GM21367 (cell line): Measurements from ENCODE around the gene CACNA1C.

Source experiments
- ATAC-seq: cut with Tn5 transposase; IDR thresholded peaks from one replicate; pipeline ENCODE4 v1.9.1; 2021; ENCODE audit not compliant: unreplicated experiment

Gene CACNA1C

GRCh38 chr12:2435511-2435910 is 382.7 kb downstream of the CACNA1C start:
- ATAC-seq = no peak

GRCh38 chr12:2439332-2440100 is 386.7 kb downstream of the CACNA1C start:
- ATAC-seq = no peak

GRCh38 chr12:2443776-2444175 is 391.0 kb downstream of the CACNA1C start:
- ATAC-seq = no peak

GRCh38 chr12:2445968-2446367 is 393.2 kb downstream of the CACNA1C start:
- no peak for ATAC-seq

- no peak for ATAC-seq
Observed at GRCh38 chr12:2447861-2448260, 395.1 kb downstream of the CACNA1C start.

- ATAC-seq = no peak
Observed at GRCh38 chr12:2449586-2449985, 396.8 kb downstream of the CACNA1C start.

GRCh38 chr12:2450553-2450952 is 397.8 kb downstream of the CACNA1C start:
- ATAC-seq = no peak

GRCh38 chr12:2451025-2451424 is 398.2 kb downstream of the CACNA1C start:
- no peak for ATAC-seq

GRCh38 chr12:2451497-2451896 is 398.7 kb downstream of the CACNA1C start:
- ATAC-seq = no peak

GRCh38 chr12:2453076-2453760 is 400.4 kb downstream of the CACNA1C start:
- ATAC-seq = no peak

- no peak for ATAC-seq
Observed at GRCh38 chr12:2453761-2454090, 400.9 kb downstream of the CACNA1C start.

GRCh38 chr12:2454601-2455177 is 401.9 kb downstream of the CACNA1C start:
- no peak for ATAC-seq

- no peak for ATAC-seq
Observed at GRCh38 chr12:2455410-2455809, 402.6 kb downstream of the CACNA1C start.

GRCh38 chr12:2456122-2456812 is 403.5 kb downstream of the CACNA1C start:
- ATAC-seq = no peak

GRCh38 chr12:2456813-2457186 is 404.0 kb downstream of the CACNA1C start:
- no peak for ATAC-seq

- no peak for ATAC-seq
Observed at GRCh38 chr12:2457215-2457932, 404.6 kb downstream of the CACNA1C start.

- ATAC-seq = no peak
Observed at GRCh38 chr12:2457933-2458414, 405.2 kb downstream of the CACNA1C start.

- ATAC-seq = no peak
Observed at GRCh38 chr12:2460051-2460670, 407.4 kb downstream of the CACNA1C start.

- no peak for ATAC-seq
Observed at GRCh38 chr12:2461046-2461445, 408.3 kb downstream of the CACNA1C start.

- no peak for ATAC-seq
Observed at GRCh38 chr12:2461645-2462044, 408.9 kb downstream of the CACNA1C start.

GRCh38 chr12:2462087-2462486 is 409.3 kb downstream of the CACNA1C start:
- no peak for ATAC-seq
